Right lobe of liver (tissue), 6 donors: Measurements from ENCODE around the gene CEP43. TPM values are rescaled to one million over a fixed set of nuclear protein-coding genes. Genes with fewer than 3 reads are reported as not detected.

Experiments
- ATAC-seq, 4 donors: fragments of 200-7000 bp; cut with Tn5 transposase; one replicate each; pipeline ENCODE4 v1.9.1; 2020; ENCODE audit warnings: mild to moderate bottlenecking in 4 of 4, moderate library complexity in 4 of 4
- DNase-seq, 3 donors: peaks; one replicate each; pipeline ENCODE4 v3.0.0-alpha.2; 2020
- H3K27ac ChIP-seq, 3 donors: fragments of 200-600 bp; one replicate each; pipeline ENCODE4 v1.8.0; 2022
- H3K27me3 ChIP-seq, 2 donors: fragments of 200-600 bp; one replicate each; pipeline ENCODE4 v1.8.0; 2022
- H3K36me3 ChIP-seq, 4 donors: fragments of 200-600 bp; sonication (generic) in 1 of 4; one replicate each; pipeline versions ENCODE4 v1.5.1 to v1.8.0; 2017 to 2022; ENCODE audit warnings: control low read depth in 1 of 4
- H3K4me1 ChIP-seq, 4 donors: fragments of 200-600 bp; sonication (generic) in 1 of 4; one replicate each; pipeline versions ENCODE4 v1.5.1 to v1.8.0; 2017 to 2022; ENCODE audit warnings: control low read depth in 1 of 4
- H3K4me3 ChIP-seq, 3 donors: fragments of 200-600 bp; one replicate each; pipeline ENCODE4 v1.8.0; 2022
- H3K9me3 ChIP-seq, 4 donors: fragments of 200-600 bp; sonication (generic) in 1 of 4; one replicate each; pipeline versions ENCODE4 v1.5.1 to v1.8.0; 2017 to 2022; ENCODE audit warnings: control low read depth in 1 of 4
- CTCF ChIP-seq, 4 donors: fragments of 200-600 bp in 3 of 4; fragments of 450-650 bp in 1 of 4; IDR thresholded peaks; one replicate each; pipeline versions ENCODE4 v1.5.1 to v1.8.0; 2016 to 2022; ENCODE audit warnings: antibody characterized with exemption in 4 of 4, mild to moderate bottlenecking in 2 of 4
- POLR2A ChIP-seq: fragments of 450-650 bp; IDR thresholded peaks from one replicate; pipeline ENCODE4 v1.6.1; 2017; ENCODE audit warnings: antibody characterized with exemption, mild to moderate bottlenecking
- WGBS: methylation state at CpG from one replicate; pipeline ENCODE4 v1.1.6; 2018; ENCODE audit warnings: low coverage, low lambda C conversion rate; ENCODE audit not compliant: insufficient coverage; ENCODE audit errors: missing lambda C conversion rate; 5-methylcytosine and 5-hydroxymethylcytosine counted together
- intact Hi-C, 2 donors: fragments of 100-400 bp; cut with DNase I; formaldehyde crosslinking; loops; one replicate each; pipeline versions ENCODE4 v1.11.2 to v1.14.1; 2022
- total RNA-seq, 6 experiments: library from RNA; depleted of rRNA in 2 of 6; stranded (reverse); fragments of >200 nt in 2 of 6; fragmentation: NEBNext Ultra II Directional in 3 of 6; extraction: Animal tissue kit (Norgen Biotek cat#: 25700) in 3 of 6; gene quantifications; one replicate each; pipeline versions ENCODE4 v1.1.0 to v1.2.4, GENCODE V29; 2016 to 2023
- donor health status: DM: no; HTN: yes; CAD: no.
- donor health status: DM: no; HTN: no; CAD: no.
- donor health status: DM: no; HTN: no; CAD: no.
- donor health status: DM: no; HTN: yes; CAD: no.
- donor health status: DM: no; HTN: yes; CAD: no.

The CEP43 gene
- total RNA-seq, 6 experiments from 2014 or later, result 11.7 to 23.5 (median 19.7) TPM

- TF ChIP-seq CTCF (IDR thresholded peaks at IDR 0.05), result no peak
- TF ChIP-seq POLR2A, result no peak
- Histone ChIP-seq H3K9me3 (no peaks in the 10 kb centered on the region), H3K27ac (peak overlapping the region; percentile 69 to 86 (median 78)), H3K27me3 (no peaks in the 10 kb centered on the region), H3K36me3 (no peaks in the 10 kb centered on the region), H3K4me1 (peaks cover 0 to 53% (median 20%) of the 10 kb centered on the region in 4 donors), H3K4me3 (peak overlapping the region; percentile 98 to 99 (median 99))
- DNase-seq, result peak in 1 of 3 donors; percentile 73
- intact Hi-C loops, result no loop called here
- peak in 3 of 4 donors; percentile 11 to 35 (median 27) for ATAC-seq
- under 1% methylated on average over 6 of the region's 10 CpGs for WGBS
Observed at GRCh38 chr6:166999884-167000253, 672 bp downstream of the CEP43 start.

- no peaks in the 10 kb centered on the region for H3K27me3 ChIP-seq
- DNase-seq (no peak), ATAC-seq (no peak)
- no peak overlapping the region for H3K4me3 ChIP-seq
- peaks cover 0 to under 1% (median 0%) of the 10 kb centered on the region in 4 donors for H3K36me3 ChIP-seq
- H3K9me3 ChIP-seq, result no peaks in the 10 kb centered on the region
- H3K4me1 ChIP-seq, result peaks cover 0 to 60% (median 24%) of the 10 kb centered on the region in 4 donors
- 62% methylated on average over 2 of the region's 2 CpGs for WGBS
- intact Hi-C loops, result no loop called here
- no peak for TF ChIP-seq POLR2A
- no peak for TF ChIP-seq CTCF (IDR thresholded peaks at IDR 0.05)
- H3K27ac ChIP-seq, result no peak overlapping the region
Observed at GRCh38 chr6:167000759-167001158, 1.6 kb downstream of the CEP43 start.

- 40% methylated on average over 12 of the region's 12 CpGs for WGBS
- TF ChIP-seq POLR2A (no peak), CTCF (IDR thresholded peaks at IDR 0.05) (no peak)
- H3K4me3 ChIP-seq, result no peak overlapping the region
- no peaks in the 10 kb centered on the region for H3K9me3 ChIP-seq
- peaks cover 0 to 36% (median 12%) of the 10 kb centered on the region in 4 donors for H3K4me1 ChIP-seq
- ATAC-seq (peak; percentile 67 to 79 (median 76)), DNase-seq (peak in 2 of 3 donors; percentile 71 to 75)
- peaks cover 0 to 11% (median 3%) of the 10 kb centered on the region in 4 donors for H3K36me3 ChIP-seq
- intact Hi-C loops, result no loop called here
- H3K27ac ChIP-seq, result peak overlapping the region in 2 of 3 donors; percentile 16 to 22
- H3K27me3 ChIP-seq, result no peaks in the 10 kb centered on the region
Observed at GRCh38 chr6:167005350-167006159, 6.4 kb downstream of the CEP43 start.

- TF ChIP-seq POLR2A (no peak), CTCF (IDR thresholded peaks at IDR 0.05) (no peak)
- no peaks in the 10 kb centered on the region for H3K27me3 ChIP-seq
- no peaks in the 10 kb centered on the region for H3K9me3 ChIP-seq
- whole genome bisulfite sequencing, result 92% methylated on average over 4 of the region's 4 CpGs
- ATAC-seq, result no peak
- peaks cover 0 to 28% (median 8%) of the 10 kb centered on the region in 4 donors for H3K36me3 ChIP-seq
- intact Hi-C loops, result no loop called here
- DNase-seq, result no peak
- H3K4me1 ChIP-seq, result peaks cover 0 to 28% (median 10%) of the 10 kb centered on the region in 4 donors
- no peak overlapping the region for H3K27ac ChIP-seq
- H3K4me3 ChIP-seq, result no peak overlapping the region
Observed at GRCh38 chr6:167007985-167008384, 8.8 kb downstream of the CEP43 start.
